ENCODE data around the gene LYSMD2. TPM values are rescaled to one million over a fixed set of nuclear protein-coding genes. Genes with fewer than 3 reads are reported as not detected.
A peak's percentile ranks its signal among the peaks of the same experiment; 100 is the strongest.

LYSMD2 gene
- total and polyA plus RNA-seq, 11 donors, result 3.1 to 8.7 (median 5.7) TPM

GRCh38 chr15:51721199-51721960 is 16.1 kb downstream of the LYSMD2 start:
- intact Hi-C loops (cut with DNase I), result no loop called here
- Histone ChIP-seq H3K27ac (peak overlapping the region in 3 of 12 donors; percentile 7 to 30 (median 30)), H3K27me3 (no peaks in the 10 kb centered on the region), H3K9me3 (no peaks in the 10 kb centered on the region), H3K36me3 (peaks cover 0 to 19% (median 5%) of the 10 kb centered on the region in 9 donors), H3K4me3 (no peak overlapping the region), H3K4me1 (peaks cover 0 to 37% (median 23%) of the 10 kb centered on the region in 12 donors)
- TF ChIP-seq POLR2A (IDR thresholded peaks at IDR 0.05) (no peak), CTCF (IDR thresholded peaks at IDR 0.05) (no peak)
- DNase-seq, result no peak
- 56 to 69% (median 59%) methylated on average over 5 of the region's 5 CpGs for WGBS, 4 donors
- peak in 2 of 4 donors; percentile 41 to 46 for ATAC-seq

GRCh38 chr15:51720201-51720995 is 17.1 kb downstream of the LYSMD2 start:
- intact Hi-C loops (cut with DNase I), result no loop called here

GRCh38 chr15:51718746-51719145 is 18.7 kb downstream of the LYSMD2 start:
- H3K27ac ChIP-seq, result no peak overlapping the region
- WGBS, 4 donors, result 76 to 86% (median 81%) methylated on average over 3 of the region's 3 CpGs
- peaks cover 0 to 14% (median 5%) of the 10 kb centered on the region in 12 donors for H3K4me1 ChIP-seq
- no peak for TF ChIP-seq POLR2A (IDR thresholded peaks at IDR 0.05)
- no peak for TF ChIP-seq CTCF (IDR thresholded peaks at IDR 0.05)
- peaks cover 0 to 17% (median 0%) of the 10 kb centered on the region in 9 donors for H3K36me3 ChIP-seq
- H3K9me3 ChIP-seq, result no peaks in the 10 kb centered on the region
- DNase-seq (no peak), ATAC-seq (no peak)
- no peaks in the 10 kb centered on the region for H3K27me3 ChIP-seq
- intact Hi-C loops (cut with DNase I), result loop anchor here in 2 of 10 donors (5.0 to 10.0 kb wide), 2 partner anchors 34 to 56 kb away; partner anchors contain the start of gene TMOD2 (in 1 of the 2)
- no peak overlapping the region for H3K4me3 ChIP-seq

More at GRCh38 chr15:51720201-51720995, 17.1 kb downstream of the LYSMD2 start:
- DNase-seq (no peak), ATAC-seq (no peak)
- no peak overlapping the region for H3K4me3 ChIP-seq
- WGBS, 4 donors, result 84 to 87% (median 86%) methylated on average over 8 of the region's 8 CpGs
- peaks cover 0 to 19% (median 5%) of the 10 kb centered on the region in 9 donors for H3K36me3 ChIP-seq
- H3K27ac ChIP-seq, result no peak overlapping the region
- peaks cover 0 to 28% (median 16%) of the 10 kb centered on the region in 12 donors for H3K4me1 ChIP-seq
- no peak for TF ChIP-seq CTCF (IDR thresholded peaks at IDR 0.05)
- TF ChIP-seq POLR2A (IDR thresholded peaks at IDR 0.05), result no peak
- no peaks in the 10 kb centered on the region for H3K27me3 ChIP-seq
- no peaks in the 10 kb centered on the region for H3K9me3 ChIP-seq

GRCh38 chr15:51718219-51718618 is 19.2 kb downstream of the LYSMD2 start:
- ATAC-seq, result no peak
- H3K27ac ChIP-seq, result no peak overlapping the region
- WGBS, 4 donors, result 59 to 67% (median 65%) methylated on average over 4 of the region's 4 CpGs
- H3K36me3 ChIP-seq, result peaks cover 0 to 17% (median 0%) of the 10 kb centered on the region in 9 donors
- H3K4me3 ChIP-seq, result no peak overlapping the region
- intact Hi-C loops (cut with DNase I), result loop anchor here in 2 of 10 donors (5.0 to 10.0 kb wide), 2 partner anchors 34 to 57 kb away; partner anchors contain the start of gene TMOD2 (in 1 of the 2)
- peaks cover 0 to 14% (median 5%) of the 10 kb centered on the region in 12 donors for H3K4me1 ChIP-seq
- no peak for DNase-seq
- TF ChIP-seq POLR2A (IDR thresholded peaks at IDR 0.05) (no peak), CTCF (IDR thresholded peaks at IDR 0.05) (no peak)
- H3K27me3 ChIP-seq, result no peaks in the 10 kb centered on the region
- no peaks in the 10 kb centered on the region for H3K9me3 ChIP-seq

All from heart left ventricle (tissue), 16 donors.